GM18519 (cell line): Measurements from ENCODE around the gene ATP8A2.
A peak's percentile ranks its signal among the peaks of the same experiment; 100 is the strongest.
"Not testable (repeated sequence)": the region's sequence is repeated elsewhere in the genome, so short reads cannot be mapped to it uniquely, and the experiment has no call there.

Source experiments
- ATAC-seq: cut with Tn5 transposase; IDR thresholded peaks from one replicate; pipeline ENCODE4 v1.9.1; 2021; ENCODE audit warnings: mild to moderate bottlenecking, moderate library complexity; ENCODE audit not compliant: unreplicated experiment, low FRiP score

ATP8A2 gene

GRCh38 chr13:25528266-25528665, 156.5 kb downstream of the ATP8A2 start:
- ATAC-seq, result no peak

- ATAC-seq, result no peak
Observed at GRCh38 chr13:25529425-25529824, 157.7 kb downstream of the ATP8A2 start.

- no peak for ATAC-seq
Observed at GRCh38 chr13:25538276-25538675, 166.5 kb downstream of the ATP8A2 start.

GRCh38 chr13:25541434-25542123, 169.8 kb downstream of the ATP8A2 start:
- ATAC-seq, result no peak

GRCh38 chr13:25548991-25549390, 177.2 kb downstream of the ATP8A2 start:
- not testable (repeated sequence) for ATAC-seq

- ATAC-seq, result no peak
Observed at GRCh38 chr13:25561812-25562211, 190.0 kb downstream of the ATP8A2 start.

- no peak for ATAC-seq
Observed at GRCh38 chr13:25570185-25570584, 198.4 kb downstream of the ATP8A2 start.

- no peak for ATAC-seq
Observed at GRCh38 chr13:25571237-25571636, 199.5 kb downstream of the ATP8A2 start.

GRCh38 chr13:25572171-25572570, 200.4 kb downstream of the ATP8A2 start:
- ATAC-seq, result not testable (repeated sequence)

- peak; percentile 69 for ATAC-seq
Observed at GRCh38 chr13:25574437-25575411, 202.9 kb downstream of the ATP8A2 start.

- ATAC-seq, result no peak
Observed at GRCh38 chr13:25575562-25575961, 203.8 kb downstream of the ATP8A2 start.

- ATAC-seq, result no peak
Observed at GRCh38 chr13:25578526-25578925, 206.8 kb downstream of the ATP8A2 start.

GRCh38 chr13:25579221-25579620, 207.4 kb downstream of the ATP8A2 start:
- ATAC-seq, result no peak

GRCh38 chr13:25581351-25581750, 209.6 kb downstream of the ATP8A2 start:
- ATAC-seq, result no peak

GRCh38 chr13:25584087-25584486, 212.3 kb downstream of the ATP8A2 start:
- no peak for ATAC-seq

- no peak for ATAC-seq
Observed at GRCh38 chr13:25585000-25585399, 213.2 kb downstream of the ATP8A2 start.

- ATAC-seq, result no peak
Observed at GRCh38 chr13:25587326-25587980, 215.7 kb downstream of the ATP8A2 start.

GRCh38 chr13:25588336-25589060, 216.7 kb downstream of the ATP8A2 start:
- ATAC-seq, result no peak

GRCh38 chr13:25598421-25598820, 226.6 kb downstream of the ATP8A2 start:
- ATAC-seq, result no peak

GRCh38 chr13:25602176-25602575, 230.4 kb downstream of the ATP8A2 start:
- no peak for ATAC-seq
